RWPE1 (cell line): Measurements from ENCODE around the gene HK2.

Experiments
- CTCF ChIA-PET: fragments of 350-600 bp; sonication (Branson Sonifier 250); formaldehyde crosslinking; extraction: SDS; loops from one replicate; lab custom pipeline; 2021; lab: Yijun Ruan, JAX
- POLR2A ChIA-PET: fragments of 400-600 bp; formaldehyde crosslinking; extraction: SDS; loops from one replicate; lab custom pipeline; 2020; ENCODE audit warnings: antibody characterized with exemption; ENCODE audit not compliant: low non-redundant PET; lab: Yijun Ruan, JAX
- DNase-seq: peaks from one replicate; pipeline ENCODE4 v3.0.0; 2012; ENCODE audit warnings: low spot score
- H3K27ac ChIP-seq: fragments of 450-650 bp; 2 replicates; pipeline ENCODE4 v1.5.1; 2017
- CTCF ChIP-seq: fragments of 450-650 bp; conservative IDR thresholded peaks from 2 replicates; pipeline ENCODE4 v1.5.1; 2017; ENCODE audit warnings: low read depth, mild to moderate bottlenecking

Gene HK2

GRCh38 chr2:74834792-74835755 is 1.1 kb downstream of the HK2 start:
- ChIA-PET POLR2A (interaction anchor here (0.7 kb wide), 1 partner anchor 10 kb away, joined by 3 read pairs; no protein-coding TSS in a partner anchor), CTCF (interaction anchor here (0.5 to 3.3 kb wide), 5 partner anchors 23 to 143 kb away, joined by 3 to 20 read pairs (median 3); no protein-coding TSS in a partner anchor)
- peak; percentile 78 for DNase-seq
- peak overlapping the region; percentile 80 for H3K27ac ChIP-seq
- TF ChIP-seq CTCF, result no peak

- TF ChIP-seq CTCF, result peak; percentile 71
- peak; percentile 53 for DNase-seq
- ChIA-PET POLR2A (no interaction called here), CTCF (interaction anchor here (0.7 to 3.3 kb wide), 7 partner anchors 9 to 144 kb away, joined by 3 to 20 read pairs (median 4); no protein-coding TSS in a partner anchor)
- H3K27ac ChIP-seq, result peak overlapping the region; percentile 80
These were observed 2.1 kb downstream of the HK2 start for GRCh38 chr2:74835831-74836674.

- POLR2A ChIA-PET, result no interaction called here
- CTCF ChIA-PET, result interaction anchor here (0.7 to 3.3 kb wide), 6 partner anchors 8 to 123 kb away, joined by 3 to 20 read pairs (median 4); no protein-coding TSS in a partner anchor
- TF ChIP-seq CTCF, result no peak
- H3K27ac ChIP-seq, result peak overlapping the region; percentile 23
- no peak for DNase-seq
These were observed 2.9 kb downstream of the HK2 start for GRCh38 chr2:74836675-74837401.

GRCh38 chr2:74841641-74842040 is 7.7 kb downstream of the HK2 start:
- CTCF ChIA-PET, result no interaction called here

GRCh38 chr2:74843433-74843832 is 9.5 kb downstream of the HK2 start:
- POLR2A ChIA-PET, result no interaction called here
- H3K27ac ChIP-seq, result peak overlapping the region; percentile 94
- no peak for TF ChIP-seq CTCF
- CTCF ChIA-PET, result interaction anchor here (1.7 kb wide), 1 partner anchor 128 kb away, joined by 3 read pairs; no protein-coding TSS in a partner anchor
- DNase-seq, result no peak

More at GRCh38 chr2:74841641-74842040, 7.7 kb downstream of the HK2 start:
- POLR2A ChIA-PET, result no interaction called here
- no peak for DNase-seq
- no peak for TF ChIP-seq CTCF
- H3K27ac ChIP-seq, result 0 out of 2 replicates have a peak overlapping the region, but pooled peaks have one; percentile 7
